HepG2 (cell line): ENCODE measurements around the gene ARMC5. TPM values are rescaled to one million over a fixed set of nuclear protein-coding genes. Genes with fewer than 3 reads are reported as not detected.

Experiments
- DPF2 ChIP-seq: sonication (generic); formaldehyde crosslinking; IDR thresholded peaks from 2 replicates; pipeline ENCODE4 v1.4.0; 2020; ENCODE audit warnings: mild to moderate bottlenecking, low read depth, missing genetic modification reagents, borderline replicate concordance
- IRF1 ChIP-seq: sonication (generic); formaldehyde crosslinking; IDR thresholded peaks from 2 replicates; pipeline ENCODE4 v1.4.0; 2020; ENCODE audit warnings: low read depth, mild to moderate bottlenecking, missing genetic modification reagents
- KAT2B ChIP-seq: fragments of 150-350 bp; IDR thresholded peaks from 2 replicates; pipeline ENCODE4 v1.6.1; 2014; ENCODE audit warnings: low read depth, low read length, borderline replicate concordance
- MIER3 ChIP-seq: IDR thresholded peaks from 2 replicates; pipeline ENCODE4 v1.6.1; 2016; ENCODE audit warnings: missing compliant biosample characterization, borderline replicate concordance
- NR2F1 ChIP-seq, 2 experiments: fragments of 450-650 bp in 1 of 2; formaldehyde crosslinking in 1 of 2; IDR thresholded peaks; 2 replicates each; pipeline versions ENCODE4 v1.5.0 to v1.6.1; 2016 to 2020; ENCODE audit warnings: mild to moderate bottlenecking in 1 of 2, missing compliant biosample characterization in 1 of 2, missing genetic modification reagents in 1 of 2, moderate library complexity in 1 of 2
- SMARCC2 ChIP-seq: fragments of 450-650 bp; IDR thresholded peaks from 2 replicates; pipeline ENCODE4 v1.6.1; 2017; ENCODE audit warnings: antibody characterized with exemption, mild to moderate bottlenecking
- SMARCE1 ChIP-seq: fragments of 450-650 bp; IDR thresholded peaks from 2 replicates; pipeline ENCODE4 v1.6.1; 2017; ENCODE audit warnings: borderline replicate concordance
- SOX6 ChIP-seq, 2 experiments: fragments of 450-650 bp in 1 of 2; sonication (generic) in 1 of 2; formaldehyde crosslinking in 1 of 2; IDR thresholded peaks; 2 replicates each; pipeline versions ENCODE4 v1.4.0 to v1.6.1; 2017 to 2020; ENCODE audit warnings: antibody characterized with exemption in 1 of 2, mild to moderate bottlenecking in 1 of 2, missing genetic modification reagents in 1 of 2
- TFE3 ChIP-seq: IDR thresholded peaks from 2 replicates; pipeline ENCODE4 v1.6.1; 2016
- ZKSCAN5 ChIP-seq: sonication (generic); formaldehyde crosslinking; IDR thresholded peaks from 2 replicates; pipeline ENCODE4 v1.5.1; 2020; ENCODE audit warnings: mild to moderate bottlenecking, missing genetic modification reagents
- ZNF264 ChIP-seq: sonication (generic); formaldehyde crosslinking; IDR thresholded peaks from 2 replicates; pipeline ENCODE4 v1.4.0; 2020; ENCODE audit warnings: missing genetic modification reagents
- ZNF282 ChIP-seq: fragments of 450-650 bp; IDR thresholded peaks from 2 replicates; pipeline ENCODE4 v1.6.1; 2018; ENCODE audit not compliant: partially characterized antibody
- ZNF451 ChIP-seq: sonication (generic); formaldehyde crosslinking; IDR thresholded peaks from 2 replicates; pipeline ENCODE4 v1.5.0; 2020; ENCODE audit warnings: mild to moderate bottlenecking, missing genetic modification reagents
- ZNF547 ChIP-seq: sonication (generic); formaldehyde crosslinking; IDR thresholded peaks from 2 replicates; pipeline ENCODE4 v1.5.1; 2020; ENCODE audit warnings: mild to moderate bottlenecking, missing genetic modification reagents
- ZNF616 ChIP-seq: sonication (generic); formaldehyde crosslinking; IDR thresholded peaks from 2 replicates; pipeline ENCODE4 v1.5.0; 2020; ENCODE audit warnings: low read depth, mild to moderate bottlenecking, missing genetic modification reagents
- polyA plus RNA-seq, 8 experiments: library from polyadenylated mRNA; depleted of rRNA in 3 of 8; stranded (reverse) in 7 of 8; unstranded in 1 of 8; fragments of >200 nt; fragmentation: Illumina TruSeq in 4 of 8; extraction: Trizol in 4 of 8; gene quantifications; 2 replicates each; pipeline versions ENCODE4 v1.2.1 to v1.2.3, GENCODE V29; 2011 to 2016; ENCODE audit warnings: low read depth in 4 of 8, missing spikeins in 1 of 8, mixed read lengths in 1 of 8; ENCODE audit not compliant: insufficient read depth in 1 of 8
- total RNA-seq, 5 experiments: library from RNA; depleted of rRNA; stranded (reverse); fragments of >200 nt; fragmentation: Illumina TruSeq; extraction: Trizol; gene quantifications; 2 replicates each; pipeline ENCODE4 v1.2.3, GENCODE V29; 2016; ENCODE audit warnings: low read depth in 1 of 5
- TF ChIP-seq, protein P1 (sequence below): sonication (generic); formaldehyde crosslinking; IDR thresholded peaks from 2 replicates; pipeline ENCODE4 v1.4.0; 2020; ENCODE audit warnings: mild to moderate bottlenecking, missing genetic modification reagents
- TF ChIP-seq, protein P2 (sequence below): sonication (generic); formaldehyde crosslinking; IDR thresholded peaks from 2 replicates; pipeline ENCODE4 v1.4.0; 2020; ENCODE audit warnings: missing genetic modification reagents
- TF ChIP-seq, protein P3 (sequence below): IDR thresholded peaks from 2 replicates; pipeline ENCODE4 v1.6.1; 2012; ENCODE audit warnings: low read depth, low read length, improper control_type of control experiment
- TF ChIP-seq, protein P4 (sequence below): sonication (generic); formaldehyde crosslinking; IDR thresholded peaks from 2 replicates; pipeline ENCODE4 v1.9.0; 2021; ENCODE audit warnings: missing genetic modification reagents, mild to moderate bottlenecking, borderline replicate concordance

ARMC5 gene
- total and polyA plus RNA-seq, 2 of the 13 experiments (the other 11 are each of a cell fraction or from before 2014, with no cell fraction given), result 10.8 to 22.3 TPM

DNA sequence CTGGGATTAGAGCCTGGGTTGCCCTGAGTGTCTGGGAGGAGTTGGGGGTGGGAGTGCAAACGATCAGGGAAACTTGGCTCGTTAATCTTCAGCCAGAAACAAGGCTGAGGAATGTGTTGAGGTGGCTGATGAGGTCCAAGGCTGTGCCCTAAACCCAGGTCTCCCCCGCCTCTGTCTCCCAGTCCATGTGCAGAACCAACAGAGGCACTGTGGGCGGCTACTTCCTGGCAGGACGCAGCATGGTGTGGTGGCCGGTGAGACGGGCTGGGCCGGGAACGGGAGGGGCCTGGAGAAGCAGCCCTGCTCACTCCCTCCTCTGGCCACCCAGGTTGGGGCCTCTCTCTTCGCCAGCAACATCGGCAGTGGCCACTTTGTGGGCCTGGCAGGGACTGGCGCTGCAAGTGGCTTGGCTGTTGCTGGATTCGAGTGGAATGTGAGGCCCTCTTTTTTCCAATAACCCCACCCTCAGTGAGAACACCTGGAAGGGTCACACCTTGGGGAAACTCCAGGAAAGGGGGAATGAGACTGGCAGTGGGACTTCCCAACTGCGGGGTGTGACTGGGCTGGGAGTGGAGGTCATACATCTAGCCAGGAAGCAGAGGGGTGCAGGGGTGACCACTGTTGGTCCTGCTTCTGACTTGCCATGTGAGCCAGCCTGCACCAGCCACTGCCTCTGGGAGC lies 25.3 kb downstream of the ARMC5 start (continued):
- TF ChIP-seq IRF1 (no peak), NR2F1 (CRISPR knock-in tag; IDR thresholded peaks at IDR 0.05) (peak in 1 of 2 experiments; percentile 8; a peak in 1 of 4 replicates), SMARCE1 (no peak), ZNF616 (CRISPR knock-in tag) (0 out of 2 replicates have a peak, but pooled peaks have one; percentile 58), SMARCC2 (no peak), ZKSCAN5 (CRISPR knock-in tag) (no peak), ZNF282 (no peak), TFE3 (CRISPR knock-in tag) (peak; percentile 52; the same call in 1 of the 2 replicates), ZNF451 (CRISPR knock-in tag) (peak; percentile 82), ZNF547 (no peak; the same call in 1 of the 2 replicates), DPF2 (CRISPR knock-in tag) (no peak), ZNF264 (CRISPR knock-in tag) (0 out of 2 replicates have a peak, but pooled peaks have one; percentile 43), KAT2B (no peak), SOX6 (IDR thresholded peaks at IDR 0.05) (no peak), SOX6 (CRISPR knock-in tag; IDR thresholded peaks at IDR 0.05) (peak; percentile 61; the same call in 1 of the 2 replicates), MIER3 (CRISPR knock-in tag) (0 out of 2 replicates have a peak, but pooled peaks have one; percentile 15)
- TF ChIP-seq, protein P1, sequence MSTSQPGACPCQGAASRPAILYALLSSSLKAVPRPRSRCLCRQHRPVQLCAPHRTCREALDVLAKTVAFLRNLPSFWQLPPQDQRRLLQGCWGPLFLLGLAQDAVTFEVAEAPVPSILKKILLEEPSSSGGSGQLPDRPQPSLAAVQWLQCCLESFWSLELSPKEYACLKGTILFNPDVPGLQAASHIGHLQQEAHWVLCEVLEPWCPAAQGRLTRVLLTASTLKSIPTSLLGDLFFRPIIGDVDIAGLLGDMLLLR (CRISPR knock-in tag), result 0 out of 2 replicates have a peak, but pooled peaks have one; percentile 12
- TF ChIP-seq, protein P2, sequence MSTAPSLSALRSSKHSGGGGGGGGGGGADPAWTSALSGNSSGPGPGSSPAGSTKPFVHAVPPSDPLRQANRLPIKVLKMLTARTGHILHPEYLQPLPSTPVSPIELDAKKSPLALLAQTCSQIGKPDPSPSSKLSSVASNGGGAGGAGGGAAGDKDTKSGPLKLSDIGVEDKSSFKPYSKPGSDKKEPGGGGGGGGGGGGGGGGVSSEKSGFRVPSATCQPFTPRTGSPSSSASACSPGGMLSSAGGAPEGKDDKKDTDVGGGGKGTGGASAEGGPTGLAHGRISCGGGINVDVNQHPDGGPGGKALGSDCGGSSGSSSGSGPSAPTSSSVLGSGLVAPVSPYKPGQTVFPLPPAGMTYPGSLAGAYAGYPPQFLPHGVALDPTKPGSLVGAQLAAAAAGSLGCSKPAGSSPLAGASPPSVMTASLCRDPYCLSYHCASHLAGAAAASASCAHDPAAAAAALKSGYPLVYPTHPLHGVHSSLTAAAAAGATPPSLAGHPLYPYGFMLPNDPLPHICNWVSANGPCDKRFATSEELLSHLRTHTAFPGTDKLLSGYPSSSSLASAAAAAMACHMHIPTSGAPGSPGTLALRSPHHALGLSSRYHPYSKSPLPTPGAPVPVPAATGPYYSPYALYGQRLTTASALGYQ (CRISPR knock-in tag), result peak; percentile 40; the same call in 1 of the 2 replicates
- TF ChIP-seq, protein P3, sequence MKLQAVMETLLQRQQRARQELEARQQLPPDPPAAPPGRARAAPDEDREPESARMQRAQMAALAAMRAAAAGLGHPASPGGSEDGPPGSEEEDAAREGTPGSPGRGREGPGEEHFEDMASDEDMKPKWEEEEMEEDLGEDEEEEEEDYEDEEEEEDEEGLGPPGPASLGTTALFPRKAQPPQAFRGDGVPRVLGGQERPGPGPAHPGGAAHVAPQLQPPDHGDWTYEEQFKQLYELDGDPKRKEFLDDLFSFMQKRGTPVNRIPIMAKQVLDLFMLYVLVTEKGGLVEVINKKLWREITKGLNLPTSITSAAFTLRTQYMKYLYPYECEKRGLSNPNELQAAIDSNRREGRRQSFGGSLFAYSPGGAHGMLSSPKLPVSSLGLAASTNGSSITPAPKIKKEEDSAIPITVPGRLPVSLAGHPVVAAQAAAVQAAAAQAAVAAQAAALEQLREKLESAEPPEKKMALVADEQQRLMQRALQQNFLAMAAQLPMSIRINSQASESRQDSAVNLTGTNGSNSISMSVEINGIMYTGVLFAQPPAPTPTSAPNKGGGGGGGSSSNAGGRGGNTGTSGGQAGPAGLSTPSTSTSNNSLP, result no peak
- TF ChIP-seq, protein P4, sequence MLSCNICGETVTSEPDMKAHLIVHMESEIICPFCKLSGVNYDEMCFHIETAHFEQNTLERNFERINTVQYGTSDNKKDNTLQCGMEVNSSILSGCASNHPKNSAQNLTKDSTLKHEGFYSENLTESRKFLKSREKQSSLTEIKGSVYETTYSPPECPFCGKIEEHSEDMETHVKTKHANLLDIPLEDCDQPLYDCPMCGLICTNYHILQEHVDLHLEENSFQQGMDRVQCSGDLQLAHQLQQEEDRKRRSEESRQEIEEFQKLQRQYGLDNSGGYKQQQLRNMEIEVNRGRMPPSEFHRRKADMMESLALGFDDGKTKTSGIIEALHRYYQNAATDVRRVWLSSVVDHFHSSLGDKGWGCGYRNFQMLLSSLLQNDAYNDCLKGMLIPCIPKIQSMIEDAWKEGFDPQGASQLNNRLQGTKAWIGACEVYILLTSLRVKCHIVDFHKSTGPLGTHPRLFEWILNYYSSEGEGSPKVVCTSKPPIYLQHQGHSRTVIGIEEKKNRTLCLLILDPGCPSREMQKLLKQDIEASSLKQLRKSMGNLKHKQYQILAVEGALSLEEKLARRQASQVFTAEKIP (CRISPR knock-in tag), result no peak
